ENCODE measurements around the gene TMEM204. TPM values are rescaled to one million over a fixed set of nuclear protein-coding genes. Genes with fewer than 3 reads are reported as not detected.

The TMEM204 gene
- polyA plus RNA-seq, 4 donors = 1.6 to 23.8 (median 7.0) TPM

DNA sequence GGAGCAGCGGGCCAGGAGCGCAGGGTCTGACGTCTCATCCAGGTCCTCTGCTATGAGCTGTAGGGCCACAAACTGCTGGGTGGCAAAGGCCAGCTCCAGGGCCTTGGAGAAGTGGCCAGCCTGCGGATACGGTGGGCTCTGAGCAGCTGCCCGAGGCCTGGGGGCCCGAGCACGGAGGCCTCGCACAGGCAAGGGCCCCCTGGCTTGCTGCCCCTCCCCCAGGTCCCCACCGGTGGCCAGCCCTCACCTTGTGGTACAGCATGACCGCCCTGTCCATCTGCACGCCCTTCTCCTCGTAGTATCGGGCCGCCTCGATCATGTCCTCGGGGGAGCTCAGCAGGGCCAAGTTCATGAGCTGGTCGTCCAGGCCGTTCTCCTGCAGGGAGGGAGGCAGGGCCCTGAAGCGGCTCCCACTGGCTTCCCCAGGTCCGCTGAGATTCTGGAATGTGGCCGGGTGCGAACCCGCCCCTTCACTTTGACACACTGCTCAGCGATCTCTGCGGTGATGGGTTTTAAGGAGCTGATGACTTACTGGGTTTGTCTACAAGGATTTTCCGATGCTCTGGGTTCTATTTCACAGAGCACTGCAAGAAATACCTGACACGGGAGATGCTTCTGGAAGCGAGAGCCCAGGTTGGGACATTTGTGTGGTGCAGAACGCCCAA, 9.8 kb upstream of the TMEM204 start:
- Histone ChIP-seq H3K27ac (ENCODE audit: low read depth in 1 of 3, low read length in 2 of 3) (no peak overlapping the region), H3K36me3 (ENCODE audit: control insufficient read depth in 3 of 3, insufficient read depth in 2 of 3, low read depth in 1 of 3, low read length in 3 of 3) (peaks cover 0 to 44% (median 0%) of the 10 kb centered on the region in 3 donors), H3K4me3 (ENCODE audit: low read depth in 1 of 3, low read length in 3 of 3) (no peak overlapping the region), H3K27me3 (ENCODE audit: control insufficient read depth in 3 of 3, insufficient read depth in 3 of 3, low read length in 3 of 3) (no peaks in the 10 kb centered on the region), H3K4me1 (ENCODE audit: control insufficient read depth in 3 of 3, insufficient read depth in 2 of 3, low read depth in 1 of 3, low read length in 2 of 3) (peaks cover 0 to 6% (median 0%) of the 10 kb centered on the region in 3 donors), H3K9me3 (ENCODE audit: control insufficient read depth in 2 of 2, insufficient read depth in 1 of 2, low read depth in 1 of 2, low read length in 1 of 2) (no peaks in the 10 kb centered on the region)
- WGBS, 3 donors = 92 to 95% (median 92%) methylated on average over 28 to 30 of the region's 30 CpGs
- FAIRE-seq (no peak), DNase-seq (no peak)

DNA sequence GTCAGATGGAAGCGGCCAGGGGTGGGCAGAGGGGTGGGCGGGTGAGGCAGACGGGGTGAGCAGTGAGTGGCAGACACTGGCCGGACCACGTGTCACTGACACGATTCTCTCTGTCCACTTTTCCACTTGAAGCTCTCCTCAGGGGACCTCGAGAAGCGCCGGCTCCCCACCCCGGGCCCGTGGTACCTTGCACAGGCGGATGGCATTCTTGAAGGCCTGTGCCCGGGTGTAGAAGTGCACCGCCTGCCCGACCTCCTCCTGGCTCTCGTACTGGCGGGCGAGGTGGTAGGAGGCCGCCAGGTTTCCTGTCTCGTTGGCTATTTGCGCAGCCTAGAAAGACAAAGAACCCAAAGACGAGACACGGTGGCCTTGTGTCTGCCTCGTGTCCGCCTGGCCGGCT, 9.1 kb upstream of the TMEM204 start:
- DNase-seq = no peak
- H3K4me1 ChIP-seq (ENCODE audit: control insufficient read depth in 3 of 3, insufficient read depth in 2 of 3, low read depth in 1 of 3, low read length in 2 of 3) = peaks cover 0 to 6% (median 0%) of the 10 kb centered on the region in 3 donors
- H3K27ac ChIP-seq (ENCODE audit: low read depth in 1 of 3, low read length in 2 of 3) = no peak overlapping the region
- no peak overlapping the region for H3K4me3 ChIP-seq (ENCODE audit: low read depth in 1 of 3, low read length in 3 of 3)
- H3K27me3 ChIP-seq (ENCODE audit: control insufficient read depth in 3 of 3, insufficient read depth in 3 of 3, low read length in 3 of 3) = no peaks in the 10 kb centered on the region
- peaks cover 0 to 38% (median 0%) of the 10 kb centered on the region in 3 donors for H3K36me3 ChIP-seq (ENCODE audit: control insufficient read depth in 3 of 3, insufficient read depth in 2 of 3, low read depth in 1 of 3, low read length in 3 of 3)
- no peak for FAIRE-seq
- WGBS, 3 donors = 93 to 94% (median 94%) methylated on average over 26 of the region's 26 CpGs
- no peaks in the 10 kb centered on the region for H3K9me3 ChIP-seq (ENCODE audit: control insufficient read depth in 2 of 2, insufficient read depth in 1 of 2, low read depth in 1 of 2, low read length in 1 of 2)

DNA sequence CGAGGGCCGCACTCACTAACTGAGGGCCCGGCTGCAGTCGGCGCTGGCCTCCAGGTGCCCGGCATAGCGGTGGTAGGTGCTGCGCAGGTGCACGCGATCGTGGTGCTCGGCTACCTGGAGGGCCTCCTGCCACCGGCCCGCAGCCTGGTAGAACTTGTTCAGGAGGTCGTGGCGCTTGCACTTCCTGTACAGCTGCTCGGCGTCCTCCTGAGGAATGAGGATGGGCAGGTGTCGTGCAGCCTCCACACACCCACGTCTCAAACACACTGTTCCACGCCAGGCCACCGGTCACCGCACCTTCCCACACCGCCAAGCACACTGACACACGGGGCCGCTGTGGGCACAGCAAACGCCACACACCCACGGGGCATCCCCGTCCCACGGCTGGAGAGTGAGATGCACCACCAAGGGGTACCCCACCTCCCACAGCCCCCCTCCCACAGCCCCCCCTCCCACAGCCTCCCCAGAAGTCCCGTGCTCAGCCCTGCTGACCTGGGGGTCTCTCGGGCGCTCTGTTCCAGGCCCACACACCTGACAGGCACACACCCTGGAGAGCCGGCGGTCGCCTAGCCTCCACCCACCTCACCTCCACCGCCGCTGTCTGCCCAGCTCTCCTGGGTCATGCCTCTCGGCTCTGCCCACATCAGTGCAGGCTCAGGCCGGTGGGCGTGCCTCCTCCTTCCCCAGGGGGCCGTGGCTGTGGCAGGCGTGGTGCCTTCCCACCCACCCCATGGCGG, 7.4 kb upstream of the TMEM204 start:
- Histone ChIP-seq H3K4me3 (ENCODE audit: low read depth in 1 of 3, low read length in 3 of 3) (no peak overlapping the region), H3K36me3 (ENCODE audit: control insufficient read depth in 3 of 3, insufficient read depth in 2 of 3, low read depth in 1 of 3, low read length in 3 of 3) (peaks cover 0 to 29% (median 0%) of the 10 kb centered on the region in 3 donors), H3K9me3 (ENCODE audit: control insufficient read depth in 2 of 2, insufficient read depth in 1 of 2, low read depth in 1 of 2, low read length in 1 of 2) (no peaks in the 10 kb centered on the region), H3K4me1 (ENCODE audit: control insufficient read depth in 3 of 3, insufficient read depth in 2 of 3, low read depth in 1 of 3, low read length in 2 of 3) (peaks cover 0 to 6% (median 0%) of the 10 kb centered on the region in 3 donors), H3K27me3 (ENCODE audit: control insufficient read depth in 3 of 3, insufficient read depth in 3 of 3, low read length in 3 of 3) (no peaks in the 10 kb centered on the region), H3K27ac (ENCODE audit: low read depth in 1 of 3, low read length in 2 of 3) (no peak overlapping the region)
- DNase-seq (no peak), FAIRE-seq (no peak)
- WGBS, 3 donors = 75 to 83% (median 79%) methylated on average over 30 to 44 of the region's 44 CpGs

DNA sequence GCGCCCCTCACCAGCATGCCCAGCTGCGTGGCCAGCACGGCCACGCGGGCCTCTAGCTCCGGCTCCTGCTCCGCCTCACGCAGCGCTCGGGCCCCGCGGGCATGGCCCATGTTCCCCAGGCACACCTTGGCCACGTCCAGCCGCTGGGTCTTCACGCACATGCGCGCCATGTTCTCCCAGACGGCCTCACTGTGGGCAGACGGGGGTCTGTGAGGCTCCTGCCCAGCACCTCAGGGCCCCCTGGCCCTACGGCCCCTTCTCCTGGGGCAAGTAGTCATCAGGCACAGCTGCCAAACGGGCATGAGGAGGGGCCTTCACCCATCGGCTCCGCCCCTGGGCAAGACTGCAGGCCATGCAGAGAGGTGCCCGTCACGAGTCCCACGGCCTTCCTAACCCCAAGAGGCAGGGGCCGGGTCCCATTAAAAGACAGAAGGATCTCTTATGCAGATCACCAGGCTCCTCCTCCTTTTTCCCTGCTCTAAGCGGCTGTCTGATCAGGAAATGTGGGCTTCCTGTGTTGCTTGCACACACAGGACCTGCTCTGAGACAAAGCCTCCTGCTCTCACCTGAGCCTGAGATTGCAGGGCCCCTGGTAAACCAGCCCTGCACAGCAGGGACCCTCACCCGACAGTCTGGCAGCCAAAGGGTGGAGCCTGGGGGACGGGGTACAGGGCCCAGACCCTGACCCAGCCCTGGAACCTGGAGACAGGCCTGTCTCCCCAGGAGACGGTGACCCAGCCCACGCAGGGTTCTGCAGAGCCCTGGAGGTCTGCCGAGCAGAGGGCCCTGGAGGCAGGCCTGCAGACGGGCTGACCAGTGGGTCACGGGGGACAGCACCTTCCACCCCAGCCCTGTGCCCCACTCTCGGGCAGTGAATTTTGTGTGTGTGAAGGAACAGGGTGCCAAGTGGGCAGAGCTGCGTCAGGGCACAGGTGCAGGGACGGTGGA, 6.6 kb upstream of the TMEM204 start:
- peaks cover 0 to 6% (median 0%) of the 10 kb centered on the region in 3 donors for H3K4me1 ChIP-seq (ENCODE audit: control insufficient read depth in 3 of 3, insufficient read depth in 2 of 3, low read depth in 1 of 3, low read length in 2 of 3)
- H3K4me3 ChIP-seq (ENCODE audit: low read depth in 1 of 3, low read length in 3 of 3) = no peak overlapping the region
- H3K36me3 ChIP-seq (ENCODE audit: control insufficient read depth in 3 of 3, insufficient read depth in 2 of 3, low read depth in 1 of 3, low read length in 3 of 3) = peaks cover 0 to 29% (median 0%) of the 10 kb centered on the region in 3 donors
- peak overlapping the region in 1 of 3 donors; percentile 19 for H3K27ac ChIP-seq (ENCODE audit: low read depth in 1 of 3, low read length in 2 of 3)
- WGBS, 3 donors = 78 to 81% (median 80%) methylated on average over 36 to 38 of the region's 38 CpGs
- FAIRE-seq = no peak
- no peak for DNase-seq
- no peaks in the 10 kb centered on the region for H3K9me3 ChIP-seq (ENCODE audit: control insufficient read depth in 2 of 2, insufficient read depth in 1 of 2, low read depth in 1 of 2, low read length in 1 of 2)
- H3K27me3 ChIP-seq (ENCODE audit: control insufficient read depth in 3 of 3, insufficient read depth in 3 of 3, low read length in 3 of 3) = no peaks in the 10 kb centered on the region

GRCh38 chr16:1527836-1528811, 5.3 kb upstream of the TMEM204 start:
- DNase-seq (peak in 1 of 2 donors; percentile 17), FAIRE-seq (no peak)
- no peak overlapping the region for H3K4me3 ChIP-seq (ENCODE audit: low read depth in 1 of 3, low read length in 3 of 3)
- H3K9me3 ChIP-seq (ENCODE audit: control insufficient read depth in 2 of 2, insufficient read depth in 1 of 2, low read depth in 1 of 2, low read length in 1 of 2) = no peaks in the 10 kb centered on the region
- H3K36me3 ChIP-seq (ENCODE audit: control insufficient read depth in 3 of 3, insufficient read depth in 2 of 3, low read depth in 1 of 3, low read length in 3 of 3) = peaks cover 0 to 27% (median 0%) of the 10 kb centered on the region in 3 donors
- no peak overlapping the region for H3K27ac ChIP-seq (ENCODE audit: low read depth in 1 of 3, low read length in 2 of 3)
- H3K27me3 ChIP-seq (ENCODE audit: control insufficient read depth in 3 of 3, insufficient read depth in 3 of 3, low read length in 3 of 3) = no peaks in the 10 kb centered on the region
- peaks cover 0 to 10% (median 0%) of the 10 kb centered on the region in 3 donors for H3K4me1 ChIP-seq (ENCODE audit: control insufficient read depth in 3 of 3, insufficient read depth in 2 of 3, low read depth in 1 of 3, low read length in 2 of 3)
- whole genome bisulfite sequencing, 3 donors = 66 to 72% (median 72%) methylated on average over 42 of the region's 42 CpGs

GRCh38 chr16:1528921-1529537, 4.4 kb upstream of the TMEM204 start:
- WGBS, 3 donors = 86 to 94% (median 90%) methylated on average over 29 of the region's 29 CpGs
- peaks cover 0 to 10% (median 0%) of the 10 kb centered on the region in 3 donors for H3K4me1 ChIP-seq (ENCODE audit: control insufficient read depth in 3 of 3, insufficient read depth in 2 of 3, low read depth in 1 of 3, low read length in 2 of 3)
- no peak overlapping the region for H3K4me3 ChIP-seq (ENCODE audit: low read depth in 1 of 3, low read length in 3 of 3)
- no peak overlapping the region for H3K27ac ChIP-seq (ENCODE audit: low read depth in 1 of 3, low read length in 2 of 3)
- no peaks in the 10 kb centered on the region for H3K27me3 ChIP-seq (ENCODE audit: control insufficient read depth in 3 of 3, insufficient read depth in 3 of 3, low read length in 3 of 3)
- peaks cover 0 to 19% (median 0%) of the 10 kb centered on the region in 3 donors for H3K36me3 ChIP-seq (ENCODE audit: control insufficient read depth in 3 of 3, insufficient read depth in 2 of 3, low read depth in 1 of 3, low read length in 3 of 3)
- DNase-seq = no peak
- no peak for FAIRE-seq
- H3K9me3 ChIP-seq (ENCODE audit: control insufficient read depth in 2 of 2, insufficient read depth in 1 of 2, low read depth in 1 of 2, low read length in 1 of 2) = no peaks in the 10 kb centered on the region

DNA sequence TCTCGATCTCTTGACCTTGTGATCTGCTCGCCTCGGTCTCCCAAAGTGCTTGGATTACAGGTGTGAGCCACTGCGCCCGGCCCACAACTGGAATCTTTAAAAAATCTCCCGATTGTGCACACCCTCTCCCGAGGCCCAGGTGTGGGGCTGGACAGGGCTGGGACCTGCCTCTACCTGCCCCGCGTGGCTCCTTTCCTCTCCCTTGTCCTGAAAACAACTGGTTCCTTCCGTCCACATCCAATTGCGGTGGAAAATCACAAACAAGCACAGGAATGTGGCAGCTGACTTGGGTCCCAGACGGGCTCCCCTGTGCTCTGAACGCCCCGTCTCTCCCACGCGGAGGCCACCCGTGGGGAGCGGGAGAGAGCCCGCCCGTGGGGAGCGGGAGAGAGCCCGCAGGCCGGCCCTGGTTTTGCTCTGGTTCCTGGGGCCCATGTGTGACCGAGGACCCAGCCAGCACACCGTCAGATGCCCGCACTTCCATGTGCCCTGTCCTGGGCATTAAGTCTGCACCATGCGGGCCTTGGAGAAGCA, 3.0 kb upstream of the TMEM204 start:
- peak overlapping the region; percentile 28 to 81 (median 74) for H3K27ac ChIP-seq (ENCODE audit: low read depth in 1 of 3, low read length in 2 of 3)
- peaks cover 0 to 20% (median 0%) of the 10 kb centered on the region in 3 donors for H3K36me3 ChIP-seq (ENCODE audit: control insufficient read depth in 3 of 3, insufficient read depth in 2 of 3, low read depth in 1 of 3, low read length in 3 of 3)
- H3K4me3 ChIP-seq (ENCODE audit: low read depth in 1 of 3, low read length in 3 of 3) = no peak overlapping the region
- H3K9me3 ChIP-seq (ENCODE audit: control insufficient read depth in 2 of 2, insufficient read depth in 1 of 2, low read depth in 1 of 2, low read length in 1 of 2) = no peaks in the 10 kb centered on the region
- H3K27me3 ChIP-seq (ENCODE audit: control insufficient read depth in 3 of 3, insufficient read depth in 3 of 3, low read length in 3 of 3) = no peaks in the 10 kb centered on the region
- DNase-seq (no peak), FAIRE-seq (no peak)
- H3K4me1 ChIP-seq (ENCODE audit: control insufficient read depth in 3 of 3, insufficient read depth in 2 of 3, low read depth in 1 of 3, low read length in 2 of 3) = peaks cover 0 to 10% (median 0%) of the 10 kb centered on the region in 3 donors
- 87 to 94% (median 93%) methylated on average over 27 of the region's 27 CpGs for WGBS, 3 donors

All from small intestine (tissue), 7 donors.